ENCODE data around the gene SCARF1. TPM values are rescaled to one million over a fixed set of nuclear protein-coding genes. Genes with fewer than 3 reads are reported as not detected.
"Not testable (repeated sequence)": the region's sequence is repeated elsewhere in the genome, so short reads cannot be mapped to it uniquely, and the experiment has no call there.

SCARF1 gene, protein sequence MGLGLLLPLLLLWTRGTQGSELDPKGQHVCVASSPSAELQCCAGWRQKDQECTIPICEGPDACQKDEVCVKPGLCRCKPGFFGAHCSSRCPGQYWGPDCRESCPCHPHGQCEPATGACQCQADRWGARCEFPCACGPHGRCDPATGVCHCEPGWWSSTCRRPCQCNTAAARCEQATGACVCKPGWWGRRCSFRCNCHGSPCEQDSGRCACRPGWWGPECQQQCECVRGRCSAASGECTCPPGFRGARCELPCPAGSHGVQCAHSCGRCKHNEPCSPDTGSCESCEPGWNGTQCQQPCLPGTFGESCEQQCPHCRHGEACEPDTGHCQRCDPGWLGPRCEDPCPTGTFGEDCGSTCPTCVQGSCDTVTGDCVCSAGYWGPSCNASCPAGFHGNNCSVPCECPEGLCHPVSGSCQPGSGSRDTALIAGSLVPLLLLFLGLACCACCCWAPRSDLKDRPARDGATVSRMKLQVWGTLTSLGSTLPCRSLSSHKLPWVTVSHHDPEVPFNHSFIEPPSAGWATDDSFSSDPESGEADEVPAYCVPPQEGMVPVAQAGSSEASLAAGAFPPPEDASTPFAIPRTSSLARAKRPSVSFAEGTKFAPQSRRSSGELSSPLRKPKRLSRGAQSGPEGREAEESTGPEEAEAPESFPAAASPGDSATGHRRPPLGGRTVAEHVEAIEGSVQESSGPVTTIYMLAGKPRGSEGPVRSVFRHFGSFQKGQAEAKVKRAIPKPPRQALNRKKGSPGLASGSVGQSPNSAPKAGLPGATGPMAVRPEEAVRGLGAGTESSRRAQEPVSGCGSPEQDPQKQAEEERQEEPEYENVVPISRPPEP
- total RNA-seq, result 3.3 TPM

- no peak for FAIRE-seq
- DNase-seq (ENCODE audit: low spot score in 2 of 2), result peak; percentile 61 to 64
These were observed at the start of gene SCARF1 for GRCh38 chr17:1645207-1646171. TSS of gene SCARF1 (minus strand) at chr17:1645732. CDS start at chr17:1645697, 35 bp downstream.

DNA sequence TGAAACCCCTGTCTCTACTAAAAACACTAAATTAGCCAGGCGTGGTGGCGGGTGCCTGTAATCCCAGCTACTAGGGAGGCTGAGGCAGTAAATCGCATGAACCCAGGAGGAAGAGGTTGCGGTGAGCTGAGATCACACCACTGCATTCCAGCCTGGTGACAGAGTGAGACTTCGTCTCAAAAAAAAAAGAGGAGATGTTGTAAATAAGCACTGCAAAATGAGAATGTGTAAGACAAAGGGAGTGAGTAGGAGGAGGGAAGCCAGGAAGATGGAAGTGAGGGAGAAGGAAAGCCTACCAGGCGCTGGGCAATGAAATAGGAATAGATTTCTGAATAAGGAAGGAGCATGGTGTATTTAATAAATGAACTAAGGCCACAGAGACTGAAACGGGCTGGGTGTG is 47.8 kb upstream of the SCARF1 start:
- DNase-seq (ENCODE audit: low spot score in 2 of 2), result no peak
- no peak for FAIRE-seq

DNA sequence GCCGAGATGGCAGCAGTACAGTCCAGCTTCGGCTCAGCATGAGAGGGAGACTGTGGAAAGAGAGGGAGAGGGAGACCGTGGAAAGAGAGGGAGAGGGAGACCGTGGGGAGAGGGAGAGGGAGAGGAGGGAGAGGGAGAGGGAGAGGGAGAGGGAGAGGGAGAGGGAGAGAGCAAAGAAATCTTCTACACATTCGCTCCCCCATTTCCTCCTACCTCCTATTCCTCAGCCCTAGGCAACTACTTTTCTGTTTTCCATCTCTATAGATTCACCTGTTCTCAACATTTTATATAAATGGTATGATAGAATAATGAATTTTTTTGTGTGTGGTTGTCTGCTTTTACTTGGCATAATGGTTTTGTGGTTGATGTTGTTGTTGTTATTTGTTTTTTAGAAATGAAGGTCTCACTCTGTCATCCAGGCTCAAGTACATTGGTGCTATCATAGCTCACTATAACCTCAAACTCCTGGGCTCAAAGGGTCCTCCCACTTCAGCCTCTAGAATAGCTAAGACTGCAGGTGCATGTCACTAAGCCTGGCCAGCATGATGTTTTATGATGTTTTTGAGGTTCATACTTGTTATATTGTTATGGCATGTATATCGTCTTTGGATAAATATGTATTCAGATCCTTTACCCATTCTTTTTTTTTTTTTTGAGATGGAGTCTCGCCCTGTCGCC is 45.2 kb upstream of the SCARF1 start:
- no peak for DNase-seq (ENCODE audit: low spot score in 2 of 2)
- no peak for FAIRE-seq

DNA sequence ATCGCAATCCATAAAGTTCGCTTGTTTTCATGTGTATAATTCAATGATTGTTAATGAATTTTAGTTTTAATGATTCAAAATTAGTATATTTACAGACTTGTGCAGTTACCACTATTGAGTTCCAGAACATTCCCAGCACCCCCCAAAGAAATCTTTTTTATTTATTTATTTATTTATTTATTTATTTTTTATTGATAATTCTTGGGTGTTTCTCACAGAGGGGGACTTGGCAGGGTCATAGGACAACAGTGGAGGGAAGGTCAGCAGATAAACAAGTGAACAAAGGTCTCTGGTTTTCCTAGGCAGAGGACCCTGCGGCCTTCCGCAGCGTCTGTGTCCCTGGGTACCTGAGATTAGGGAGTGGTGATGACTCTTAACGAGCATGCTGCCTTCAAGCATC is 42.9 kb upstream of the SCARF1 start:
- FAIRE-seq; DNase-seq (ENCODE audit: low spot score in 2 of 2): not testable (repeated sequence)

GRCh38 chr17:1686086-1686485 is 40.6 kb upstream of the SCARF1 start:
- FAIRE-seq, result no peak
- DNase-seq (ENCODE audit: low spot score in 2 of 2), result no peak

DNA sequence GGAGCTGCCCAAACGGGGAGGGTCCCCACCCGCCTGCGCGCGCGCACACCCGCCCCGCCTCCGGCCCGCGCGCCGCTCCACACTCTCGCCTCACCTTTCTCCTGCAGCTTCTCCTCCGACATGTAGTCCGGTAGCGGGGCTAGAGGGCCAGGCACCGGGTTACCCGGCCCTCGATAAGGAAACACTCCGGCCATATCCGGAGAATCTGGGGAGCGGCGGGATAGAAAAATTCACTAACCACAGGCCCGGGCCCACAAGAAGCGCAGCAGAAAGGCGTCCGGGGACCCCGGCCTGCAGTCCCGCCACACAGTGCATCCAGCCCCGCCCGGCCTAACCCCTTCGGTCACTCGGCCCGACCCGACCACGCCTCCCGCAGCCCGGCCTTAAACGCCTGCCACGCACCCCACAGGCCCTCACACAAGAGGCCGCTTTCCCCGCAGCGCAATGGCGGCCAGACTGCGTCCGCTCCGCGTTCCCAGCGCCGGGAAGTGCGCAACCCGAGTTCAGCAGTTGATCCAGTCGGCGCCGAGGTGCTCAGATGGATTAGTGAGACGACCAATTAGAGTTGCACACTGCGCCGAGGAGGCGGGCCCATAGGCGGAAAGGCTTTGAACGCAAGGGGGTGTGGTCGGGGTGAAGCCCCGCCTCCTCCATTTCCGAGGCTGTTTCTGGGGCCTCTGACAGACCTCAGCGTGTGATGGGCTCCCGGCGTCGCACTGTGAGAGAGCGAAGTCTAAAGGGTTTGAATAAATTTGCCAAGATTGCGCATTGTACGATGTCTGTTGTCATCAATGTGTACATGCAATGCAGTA is 39.1 kb upstream of the SCARF1 start, which contains the start of gene PRPF8:
Gene PRPF8 (minus strand): TSS at position 490 of the 812 bp plus-strand sequence. CDS start 296 bp downstream, at position 194.
- DNase-seq (ENCODE audit: low spot score in 2 of 2), result peak; percentile 100
- peak; percentile 83 for FAIRE-seq

DNA sequence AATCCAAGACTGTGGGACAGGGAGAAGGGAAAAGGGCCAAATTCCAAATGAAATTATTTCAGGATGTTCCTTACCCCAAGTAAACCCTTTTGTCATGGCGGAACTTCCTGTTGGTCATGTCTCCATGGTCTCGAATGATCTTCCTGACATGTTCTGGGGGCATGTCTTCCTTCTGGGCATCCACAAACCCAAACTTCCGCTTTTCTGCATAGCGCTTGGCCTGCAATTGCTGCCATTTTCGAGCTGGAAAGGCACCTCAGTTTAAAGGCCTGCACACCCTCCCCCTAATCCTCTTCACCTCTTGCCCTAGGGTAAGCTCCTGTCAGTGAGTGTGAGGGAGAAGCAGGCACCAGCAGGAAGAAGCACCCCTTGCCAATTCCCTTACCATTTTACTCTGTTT is 37.9 kb upstream of the SCARF1 start:
- DNase-seq (ENCODE audit: low spot score in 2 of 2) (no peak), FAIRE-seq (no peak)

- DNase-seq (ENCODE audit: low spot score in 2 of 2), result no peak
- FAIRE-seq, result no peak
These were observed 30.9 kb upstream of the SCARF1 start for GRCh38 chr17:1676401-1676800.

DNA sequence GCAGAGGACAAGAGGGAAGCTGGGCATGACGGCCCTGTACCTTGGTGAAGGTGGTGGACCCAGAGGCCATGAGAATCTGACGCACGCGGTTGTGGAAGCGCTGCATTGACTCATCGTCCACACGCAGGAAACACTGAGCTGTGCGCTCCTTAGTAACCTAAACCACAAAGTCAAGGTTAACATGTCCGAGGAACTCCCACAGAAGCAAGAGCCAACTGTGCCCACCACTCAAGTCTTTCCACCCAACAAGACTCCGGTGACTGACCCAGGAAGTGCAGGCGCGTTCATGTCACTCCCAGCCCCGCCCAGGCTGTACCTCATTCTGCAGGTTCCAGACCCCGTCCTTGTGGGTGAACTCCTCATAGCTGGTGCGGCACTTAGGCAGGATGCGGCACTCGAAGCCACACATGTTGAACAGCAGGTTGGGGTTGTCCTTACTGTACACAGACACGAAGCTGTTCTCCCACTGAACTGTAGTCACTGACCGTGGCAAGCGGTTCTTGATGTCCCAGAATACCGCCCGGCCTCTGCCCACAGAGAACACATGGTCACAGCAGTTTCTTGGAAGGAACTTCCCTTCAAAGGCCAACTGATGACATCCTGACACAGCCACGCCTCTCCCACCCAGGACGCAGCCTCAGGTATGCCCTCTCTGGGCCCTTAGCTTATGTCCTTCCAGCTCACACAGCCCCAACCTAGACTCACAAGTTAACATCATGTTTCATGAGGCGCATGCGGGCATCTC is 27.7 kb upstream of the SCARF1 start:
- DNase-seq (ENCODE audit: low spot score in 2 of 2), result no peak
- FAIRE-seq, result no peak

DNA sequence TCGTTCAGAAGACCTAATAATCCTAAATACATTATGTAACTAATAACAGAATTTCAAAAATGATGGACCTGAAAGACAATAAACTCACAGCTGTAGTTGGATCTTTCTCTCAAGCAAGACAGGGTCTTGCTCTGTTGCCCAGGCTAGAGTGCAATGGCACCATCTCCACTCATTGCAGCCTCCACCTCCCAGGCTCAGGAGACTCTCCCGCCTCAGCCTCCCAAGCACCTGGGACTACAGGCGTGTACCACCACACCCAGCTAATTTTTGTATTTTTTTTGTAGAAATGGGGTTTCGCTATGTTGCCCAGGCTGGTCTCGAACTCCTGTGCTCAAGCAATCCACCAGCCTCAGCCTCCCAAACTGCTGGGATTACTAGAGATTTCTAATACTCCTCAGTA is 18.4 kb upstream of the SCARF1 start:
- FAIRE-seq; DNase-seq (ENCODE audit: low spot score in 2 of 2): not testable (repeated sequence)

DNA sequence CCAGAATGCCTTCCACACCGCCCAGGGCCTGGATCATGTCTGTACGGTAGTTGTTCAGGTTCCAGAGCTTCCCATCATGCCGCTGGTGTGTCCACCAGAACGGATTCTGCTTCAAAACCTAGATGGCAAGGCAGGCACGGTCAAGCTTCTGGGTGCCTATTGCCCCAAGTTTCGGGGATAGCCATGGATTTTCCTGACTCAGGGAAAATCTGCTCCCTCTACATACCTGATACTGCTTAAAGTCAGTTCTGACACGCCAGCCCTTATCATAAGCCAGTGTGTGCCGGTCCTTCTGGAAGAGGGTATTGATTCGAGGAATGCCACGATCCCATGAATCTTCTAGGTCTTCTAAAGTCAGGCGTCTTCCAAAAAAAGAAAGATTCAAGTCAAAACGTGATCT is 15.5 kb upstream of the SCARF1 start:
- FAIRE-seq (no peak), DNase-seq (ENCODE audit: low spot score in 2 of 2) (no peak)

DNA sequence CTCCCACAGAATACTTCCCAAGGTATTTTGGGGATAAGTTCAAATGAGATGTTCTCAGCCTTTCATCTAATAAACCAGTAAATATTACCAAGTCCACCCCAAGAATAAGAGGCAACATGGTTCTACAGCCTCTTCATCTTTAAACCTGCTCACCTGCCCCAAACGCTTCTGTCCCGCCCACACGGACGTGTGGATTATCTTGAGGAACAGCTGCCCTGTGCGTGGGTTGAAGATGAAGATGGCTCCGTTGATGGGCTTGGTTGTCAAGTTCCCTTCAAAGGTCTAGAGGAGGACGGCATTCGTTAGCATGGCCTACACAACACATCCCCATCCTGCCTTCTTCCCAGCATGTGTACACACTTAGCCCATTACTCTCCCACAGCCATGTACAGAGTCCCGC is 12.6 kb upstream of the SCARF1 start:
- FAIRE-seq (no peak), DNase-seq (ENCODE audit: low spot score in 2 of 2) (no peak)

GRCh38 chr17:1653735-1654134 is 8.2 kb upstream of the SCARF1 start:
- DNase-seq (ENCODE audit: low spot score in 2 of 2), result no peak

GRCh38 chr17:1652794-1653193 is 7.3 kb upstream of the SCARF1 start:
- not testable (repeated sequence) for DNase-seq (ENCODE audit: low spot score in 2 of 2); FAIRE-seq

More at GRCh38 chr17:1653735-1654134, 8.2 kb upstream of the SCARF1 start:
- no peak for FAIRE-seq

GRCh38 chr17:1651559-1651844 is 6.0 kb upstream of the SCARF1 start:
- no peak for DNase-seq (ENCODE audit: low spot score in 2 of 2)
- no peak for FAIRE-seq

DNA sequence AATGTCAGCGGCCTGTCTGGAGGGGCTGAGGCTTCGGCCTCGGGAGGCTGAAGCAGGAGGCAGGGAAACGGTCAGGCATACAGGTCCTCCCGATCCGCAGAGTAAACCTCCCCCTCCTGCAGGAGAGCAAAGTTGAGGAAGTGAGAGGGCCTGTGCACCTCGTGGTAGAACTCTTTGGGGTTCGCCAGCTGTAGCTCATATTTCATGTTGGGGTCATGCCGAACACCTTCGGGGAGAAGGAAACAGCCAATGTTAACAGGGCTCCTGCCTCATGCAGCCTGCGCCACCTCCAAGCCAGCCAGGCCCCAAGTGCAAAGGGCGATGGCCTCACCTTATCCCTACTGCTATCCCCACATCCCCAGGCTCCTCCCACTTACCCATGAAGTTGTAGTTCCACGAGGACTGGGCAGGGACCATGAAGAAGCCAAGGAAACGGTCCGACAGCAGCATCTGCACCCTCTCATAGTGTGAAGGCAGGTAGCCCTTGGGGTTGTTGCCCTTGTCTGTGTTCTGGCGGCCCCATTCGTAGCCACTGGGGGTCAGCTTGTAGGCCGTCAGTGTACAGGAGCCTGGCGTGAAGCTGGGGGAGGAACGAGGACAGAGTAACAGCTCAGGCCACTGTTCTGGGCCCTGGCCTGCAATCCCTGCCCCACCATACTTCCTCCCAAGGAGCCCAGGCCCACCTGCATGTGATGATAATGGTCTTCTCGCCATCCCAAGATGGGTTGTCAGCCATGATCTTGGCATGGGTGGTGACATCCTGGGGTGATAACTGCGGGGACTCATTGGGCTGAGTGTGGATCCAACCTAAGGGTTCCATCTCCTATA is 5.4 kb upstream of the SCARF1 start:
- DNase-seq (ENCODE audit: low spot score in 2 of 2) (no peak), FAIRE-seq (no peak)

- DNase-seq (ENCODE audit: low spot score in 2 of 2) (peak in 1 of 2 donors; percentile 39), FAIRE-seq (no peak)
These were observed 4.4 kb upstream of the SCARF1 start, which contains the start of gene RILP for GRCh38 chr17:1649844-1650501. TSS of gene RILP (minus strand) at chr17:1649866. CDS start at chr17:1649804, 62 bp downstream.

Data from frontal cortex (tissue), 4 donors.